ENCODE data around the gene TMEM109.

GRCh38 chr11:60929764-60930163, 15.8 kb downstream of the TMEM109 start:
- TF ChIP-seq CTCF (conservative IDR thresholded peaks at IDR 0.05; ENCODE audit: low read length) (no peak), EZH2phosphoT487 (IDR thresholded peaks at IDR 0.05; ENCODE audit: borderline replicate concordance) (no peak)
